ENCODE measurements around the gene GMEB1.

GRCh38 chr1:28720376-28720775 lies 51.8 kb downstream of the GMEB1 start:
- TF ChIP-seq, protein P1, sequence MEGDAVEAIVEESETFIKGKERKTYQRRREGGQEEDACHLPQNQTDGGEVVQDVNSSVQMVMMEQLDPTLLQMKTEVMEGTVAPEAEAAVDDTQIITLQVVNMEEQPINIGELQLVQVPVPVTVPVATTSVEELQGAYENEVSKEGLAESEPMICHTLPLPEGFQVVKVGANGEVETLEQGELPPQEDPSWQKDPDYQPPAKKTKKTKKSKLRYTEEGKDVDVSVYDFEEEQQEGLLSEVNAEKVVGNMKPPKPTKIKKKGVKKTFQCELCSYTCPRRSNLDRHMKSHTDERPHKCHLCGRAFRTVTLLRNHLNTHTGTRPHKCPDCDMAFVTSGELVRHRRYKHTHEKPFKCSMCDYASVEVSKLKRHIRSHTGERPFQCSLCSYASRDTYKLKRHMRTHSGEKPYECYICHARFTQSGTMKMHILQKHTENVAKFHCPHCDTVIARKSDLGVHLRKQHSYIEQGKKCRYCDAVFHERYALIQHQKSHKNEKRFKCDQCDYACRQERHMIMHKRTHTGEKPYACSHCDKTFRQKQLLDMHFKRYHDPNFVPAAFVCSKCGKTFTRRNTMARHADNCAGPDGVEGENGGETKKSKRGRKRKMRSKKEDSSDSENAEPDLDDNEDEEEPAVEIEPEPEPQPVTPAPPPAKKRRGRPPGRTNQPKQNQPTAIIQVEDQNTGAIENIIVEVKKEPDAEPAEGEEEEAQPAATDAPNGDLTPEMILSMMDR (optimal IDR thresholded peaks at IDR 0.05 in 1 of 3, IDR thresholded peaks at IDR 0.05 in 1 of 3, conservative IDR thresholded peaks at IDR 0.05 in 1 of 3; ENCODE audit: extremely low read depth in 1 of 3, insufficient read depth in 2 of 3, low read length in 3 of 3), result no peak
- no peak for TF ChIP-seq EZH2 (IDR thresholded peaks at IDR 0.05; ENCODE audit: low read length)
